Measurements from ENCODE around the gene MEIG1. TPM values are rescaled to one million over a fixed set of nuclear protein-coding genes. Genes with fewer than 3 reads are reported as not detected.

MEIG1 gene
- total and polyA plus RNA-seq, 11 donors, result 0.85 TPM; not detected in 10

GRCh38 chr10:14952851-14953423 is 6.3 kb upstream of the MEIG1 start:
- WGBS, 4 donors, result 27 to 32% (median 28%) methylated on average over 10 of the region's 10 CpGs
- intact Hi-C loops (cut with DNase I), result loop anchor here in 7 of 10 donors (5.0 to 10.0 kb wide), 6 partner anchors 76 to 338 kb away; partner anchors contain the start of genes CDNF (in 2 of the 7), HSPA14 (in 2 of the 7), MSANTD7 (in 2 of the 7) and RPP38 (in 2 of the 7)
- Histone ChIP-seq H3K4me1 (peaks cover 0 to 37% (median 16%) of the 10 kb centered on the region in 12 donors), H3K4me3 (peak overlapping the region; percentile 69 to 95 (median 80)), H3K27ac (peak overlapping the region in 11 of 12 donors; percentile 78 to 91 (median 87)), H3K36me3 (peaks cover 0 to 17% (median 10%) of the 10 kb centered on the region in 9 donors), H3K27me3 (no peaks in the 10 kb centered on the region), H3K9me3 (no peaks in the 10 kb centered on the region)
- TF ChIP-seq POLR2A (IDR thresholded peaks at IDR 0.05) (no peak), CTCF (IDR thresholded peaks at IDR 0.05) (no peak)
- DNase-seq (no peak), ATAC-seq (no peak)

GRCh38 chr10:14953424-14954000 is 5.7 kb upstream of the MEIG1 start:
- H3K9me3 ChIP-seq, result no peaks in the 10 kb centered on the region
- H3K4me1 ChIP-seq, result peaks cover 0 to 37% (median 16%) of the 10 kb centered on the region in 12 donors
- peak in 3 of 5 donors; percentile 49 to 62 (median 61) for DNase-seq
- 1 to 4% (median 1%) methylated on average over 22 to 32 of the region's 32 CpGs for WGBS, 4 donors
- peak overlapping the region; percentile 33 to 91 (median 85) for H3K27ac ChIP-seq
- ATAC-seq, result peak; percentile 41 to 74 (median 64)
- peaks cover 0 to 11% (median 4%) of the 10 kb centered on the region in 9 donors for H3K36me3 ChIP-seq
- no peaks in the 10 kb centered on the region for H3K27me3 ChIP-seq
- TF ChIP-seq POLR2A (IDR thresholded peaks at IDR 0.05) (no peak), CTCF (IDR thresholded peaks at IDR 0.05) (peak in 3 of 12 donors; percentile 18 to 37 (median 27))
- peak overlapping the region; percentile 69 to 95 (median 80) for H3K4me3 ChIP-seq
- intact Hi-C loops (cut with DNase I), result loop anchor here in 7 of 10 donors (5.0 to 10.0 kb wide), 6 partner anchors 76 to 339 kb away; partner anchors contain the start of genes CDNF (in 2 of the 7), HSPA14 (in 2 of the 7), MSANTD7 (in 2 of the 7) and RPP38 (in 2 of the 7)

- intact Hi-C loops (cut with DNase I), result loop anchor here in 8 of 10 donors (2.0 to 10.0 kb wide), 7 partner anchors 75 to 339 kb away; partner anchors contain the start of genes SUV39H2 (in 3 of the 8), CDNF (in 2 of the 8), HSPA14 (in 2 of the 8) and MSANTD7 (in 2 of the 8)
Observed at GRCh38 chr10:14954001-14954770, 5.0 kb upstream of the MEIG1 start, which contains the start of gene DCLRE1C. DCLRE1C (minus strand) TSS chr10:14954096; CDS start chr10:14954010, 86 bp downstream.

More at GRCh38 chr10:14954001-14954770, 5.0 kb upstream of the MEIG1 start, which contains the start of gene DCLRE1C:
- H3K4me1 ChIP-seq, result peaks cover 0 to 37% (median 18%) of the 10 kb centered on the region in 12 donors
- peak; percentile 90 to 94 (median 92) for DNase-seq
- no peaks in the 10 kb centered on the region for H3K27me3 ChIP-seq
- peak within 1 kb of the TSS; percentile 33 to 91 (median 85) for H3K27ac ChIP-seq
- WGBS, 4 donors, result 0 to 1% (median 1%) methylated on average over 21 to 45 of the region's 45 CpGs
- H3K4me3 ChIP-seq, result peak within 1 kb of the TSS; percentile 69 to 95 (median 80)
- H3K9me3 ChIP-seq, result no peaks in the 10 kb centered on the region
- ATAC-seq, result peak; percentile 96 to 99 (median 98)
- peaks cover 0 to 4% (median 0%) of the 10 kb centered on the region in 9 donors for H3K36me3 ChIP-seq
- TF ChIP-seq POLR2A (IDR thresholded peaks at IDR 0.05) (peak in 1 of 2 donors; percentile 40), CTCF (IDR thresholded peaks at IDR 0.05) (peak in 1 of 12 donors; percentile 6)
